Subcutaneous adipose tissue (tissue), 4 donors: Measurements from ENCODE around the gene ISM2. TPM values are rescaled to one million over a fixed set of nuclear protein-coding genes. Genes with fewer than 3 reads are reported as not detected.

ENCODE experiments used
- total RNA-seq, 4 donors: library from RNA; depleted of rRNA; stranded (reverse); fragments of >200 nt; gene quantifications; one replicate each; pipeline ENCODE4 v1.1.0, GENCODE V29; 2016
- TF ChIP-seq, protein P1 (sequence below): fragments of 450-650 bp; IDR thresholded peaks from one replicate; pipeline ENCODE4 v1.5.1; 2016; ENCODE audit warnings: low read depth, mild to moderate bottlenecking, control low read depth, antibody characterized with exemption, moderate library complexity

The ISM2 gene
- total RNA-seq, 4 donors from 2014 or later = 0.16 TPM; not detected in 3

DNA sequence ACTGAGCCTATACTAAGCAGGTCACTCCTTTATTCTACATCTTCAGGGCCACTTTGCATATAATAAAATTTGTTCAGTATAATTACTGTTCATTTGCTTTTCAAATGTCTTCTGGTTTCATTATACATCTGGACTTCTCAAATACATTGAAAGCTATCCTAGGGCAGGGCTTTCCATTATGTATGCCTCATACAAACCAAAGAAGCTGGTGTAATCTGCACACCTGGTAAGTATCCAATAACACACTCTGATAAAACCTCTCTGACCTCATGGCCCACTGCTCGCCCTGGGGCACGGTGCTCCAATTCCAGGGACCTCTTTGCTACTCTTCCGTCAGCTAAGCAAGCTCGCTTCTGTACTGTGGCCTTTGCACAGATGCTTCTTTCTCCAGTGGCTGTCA is 21.9 kb upstream of the ISM2 start:
- TF ChIP-seq, protein P1, sequence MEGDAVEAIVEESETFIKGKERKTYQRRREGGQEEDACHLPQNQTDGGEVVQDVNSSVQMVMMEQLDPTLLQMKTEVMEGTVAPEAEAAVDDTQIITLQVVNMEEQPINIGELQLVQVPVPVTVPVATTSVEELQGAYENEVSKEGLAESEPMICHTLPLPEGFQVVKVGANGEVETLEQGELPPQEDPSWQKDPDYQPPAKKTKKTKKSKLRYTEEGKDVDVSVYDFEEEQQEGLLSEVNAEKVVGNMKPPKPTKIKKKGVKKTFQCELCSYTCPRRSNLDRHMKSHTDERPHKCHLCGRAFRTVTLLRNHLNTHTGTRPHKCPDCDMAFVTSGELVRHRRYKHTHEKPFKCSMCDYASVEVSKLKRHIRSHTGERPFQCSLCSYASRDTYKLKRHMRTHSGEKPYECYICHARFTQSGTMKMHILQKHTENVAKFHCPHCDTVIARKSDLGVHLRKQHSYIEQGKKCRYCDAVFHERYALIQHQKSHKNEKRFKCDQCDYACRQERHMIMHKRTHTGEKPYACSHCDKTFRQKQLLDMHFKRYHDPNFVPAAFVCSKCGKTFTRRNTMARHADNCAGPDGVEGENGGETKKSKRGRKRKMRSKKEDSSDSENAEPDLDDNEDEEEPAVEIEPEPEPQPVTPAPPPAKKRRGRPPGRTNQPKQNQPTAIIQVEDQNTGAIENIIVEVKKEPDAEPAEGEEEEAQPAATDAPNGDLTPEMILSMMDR = no peak

DNA sequence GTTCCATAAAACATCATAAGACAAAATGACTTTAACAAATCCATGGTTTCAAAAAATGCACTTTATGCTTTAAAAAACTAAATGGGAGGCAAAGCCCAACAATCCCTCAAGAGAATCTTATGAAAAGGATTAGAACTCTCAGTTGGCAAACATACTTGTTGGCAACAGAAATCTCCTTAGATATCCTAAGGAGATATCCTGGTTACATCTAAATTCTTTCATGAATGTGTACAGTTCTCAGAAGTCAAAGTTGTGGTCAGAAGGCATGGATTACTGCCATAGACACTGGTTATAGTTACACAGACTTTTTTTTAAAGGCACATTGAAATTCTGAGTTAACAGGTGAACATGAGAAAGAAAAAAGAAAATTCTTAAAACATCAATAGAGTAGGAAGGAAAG is 17.5 kb upstream of the ISM2 start:
- TF ChIP-seq, protein P1 = no peak

DNA sequence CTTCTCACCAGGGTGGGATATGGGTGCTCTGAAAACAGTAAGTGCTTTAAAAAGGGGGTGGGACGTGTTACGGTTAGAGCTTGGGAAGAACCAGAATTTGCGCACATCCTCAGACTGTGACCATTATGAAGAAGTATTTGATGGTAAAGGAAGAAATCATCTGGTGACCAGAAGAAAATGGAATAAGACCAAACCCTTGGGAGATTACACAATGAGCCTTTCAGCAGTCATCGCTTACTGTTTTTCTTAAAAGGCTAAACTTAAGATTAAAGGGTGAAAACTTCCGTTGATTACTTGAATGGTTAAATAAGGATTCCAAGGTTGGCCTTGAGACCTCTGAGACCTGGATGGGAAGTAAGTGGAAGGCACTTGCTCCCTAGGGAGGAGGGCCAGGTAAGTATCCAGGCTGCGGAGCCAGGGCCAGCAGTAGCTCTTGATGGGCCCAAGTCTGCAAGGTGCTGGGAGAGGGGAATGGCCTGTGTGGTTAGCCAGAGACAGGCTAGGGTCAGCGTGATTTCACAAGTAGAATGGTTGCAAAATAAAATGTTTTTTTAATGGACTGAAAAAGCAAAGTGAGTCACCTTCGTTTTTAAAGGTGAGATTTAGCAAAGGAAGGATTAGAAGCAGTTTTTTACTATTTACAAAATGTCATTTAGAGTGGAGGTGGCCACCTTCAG is 13.0 kb upstream of the ISM2 start:
- TF ChIP-seq, protein P1 = no peak

DNA sequence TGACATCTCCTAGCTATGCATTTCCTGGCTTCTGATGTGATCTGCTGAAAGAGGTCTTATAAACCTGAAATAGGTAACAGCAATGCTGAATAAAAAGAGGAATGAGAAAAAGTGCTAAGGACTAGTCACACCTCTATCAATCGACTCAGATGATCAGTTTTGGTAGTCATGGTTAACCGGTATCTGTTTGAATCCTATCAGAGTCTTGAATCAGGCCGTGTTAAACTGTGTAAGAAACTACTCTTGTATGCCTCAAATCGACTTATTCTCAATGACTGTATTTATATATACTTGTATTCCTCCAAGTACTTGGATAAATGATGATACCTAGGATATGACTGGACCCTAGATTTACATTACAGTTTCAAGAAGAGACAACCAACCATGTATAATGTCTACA is 10.8 kb upstream of the ISM2 start:
- TF ChIP-seq, protein P1 = no peak

DNA sequence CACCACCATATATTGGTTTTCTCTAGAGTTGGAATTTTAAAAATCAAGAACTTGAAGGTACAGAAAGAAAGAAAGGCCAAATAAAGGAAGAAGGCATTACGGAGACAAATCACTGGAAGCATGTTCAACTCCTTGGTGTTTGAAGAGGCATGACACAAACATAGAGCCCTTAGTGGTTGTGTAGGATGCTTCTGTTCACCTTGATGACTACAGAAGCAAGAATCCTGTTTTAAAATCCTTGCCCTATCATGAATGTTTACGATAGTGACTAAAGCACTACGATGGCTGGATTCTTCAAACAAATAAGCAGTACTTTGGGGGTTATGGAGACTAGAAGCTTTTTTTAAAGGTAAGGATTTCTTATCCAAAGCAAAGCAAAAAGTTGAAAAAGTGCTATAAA is 10.3 kb upstream of the ISM2 start:
- TF ChIP-seq, protein P1 = no peak

DNA sequence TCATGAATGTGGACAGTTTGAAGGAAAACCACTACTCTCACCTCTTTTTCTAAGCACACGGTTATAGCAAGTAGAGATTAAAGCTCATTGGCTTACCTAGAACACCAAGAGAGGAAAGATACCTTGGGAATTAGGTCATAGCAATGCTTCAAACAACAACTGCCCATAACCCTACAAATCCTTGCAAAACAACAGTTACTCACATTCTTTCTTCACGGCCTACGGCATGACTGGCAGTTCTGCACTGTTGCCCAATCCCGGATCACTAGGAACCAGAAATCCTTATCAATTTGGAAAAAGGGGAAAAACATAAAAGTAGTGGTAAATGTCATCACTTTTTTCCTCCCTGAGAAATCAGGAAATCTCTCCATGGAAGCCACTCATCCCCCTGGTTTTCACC is 9.6 kb upstream of the ISM2 start:
- TF ChIP-seq, protein P1 = no peak

DNA sequence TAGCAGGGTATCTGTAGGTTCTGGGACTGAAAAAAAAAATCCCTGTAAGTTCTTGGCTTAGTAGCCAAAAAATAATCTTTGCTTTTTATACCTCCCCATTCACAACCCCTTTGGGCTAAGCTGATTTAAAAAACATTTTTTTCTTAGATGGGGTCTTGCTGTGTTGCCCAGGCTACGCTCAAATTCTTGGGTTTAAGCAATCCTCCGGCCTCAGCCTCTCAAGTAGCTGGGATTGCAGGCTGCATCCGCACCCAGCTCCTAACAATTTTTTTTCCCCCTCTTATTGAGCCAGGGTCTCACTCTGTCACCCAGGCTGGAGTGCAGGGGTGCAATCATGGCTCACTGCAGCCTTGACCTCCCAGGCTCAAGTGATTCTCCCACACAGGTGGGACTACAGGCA is 9.1 kb upstream of the ISM2 start:
- TF ChIP-seq, protein P1 = no peak
